GM03348 (cell line): ENCODE results near the gene DCUN1D2.
"Not testable (repeated sequence)": the region's sequence is repeated elsewhere in the genome, so short reads cannot be mapped to it uniquely, and the experiment has no call there.

Source experiments
- DNase-seq: peaks from one replicate; pipeline ENCODE4 v3.0.0; 2012; ENCODE audit warnings: low spot score

DCUN1D2 gene

GRCh38 chr13:113490496-113491417, at the start of gene DCUN1D2:
DCUN1D2 (minus strand) TSS chr13:113490711; CDS start chr13:113490669, 42 bp downstream.
- peak; percentile 99 for DNase-seq

DNA sequence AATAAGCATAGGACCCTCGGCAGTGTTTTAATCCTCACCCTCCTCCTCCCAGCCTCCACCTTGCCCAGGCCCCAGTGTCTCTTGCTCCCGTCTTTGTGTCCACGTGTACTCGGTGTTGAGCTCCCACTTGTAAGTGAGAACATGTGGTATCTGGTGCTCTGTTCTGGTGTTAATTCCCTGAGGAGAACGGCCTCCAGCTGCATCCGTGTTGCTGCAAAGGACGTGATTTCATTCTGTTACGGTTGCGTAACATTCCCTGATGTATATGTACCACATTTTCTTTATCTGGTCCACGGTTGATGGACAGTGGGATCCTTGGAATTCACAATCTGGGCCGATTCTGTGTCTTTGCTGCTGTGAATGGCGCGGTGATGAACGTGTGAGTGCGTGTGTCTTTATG, 49.3 kb upstream of the DCUN1D2 start:
- DNase-seq: no peak

DNA sequence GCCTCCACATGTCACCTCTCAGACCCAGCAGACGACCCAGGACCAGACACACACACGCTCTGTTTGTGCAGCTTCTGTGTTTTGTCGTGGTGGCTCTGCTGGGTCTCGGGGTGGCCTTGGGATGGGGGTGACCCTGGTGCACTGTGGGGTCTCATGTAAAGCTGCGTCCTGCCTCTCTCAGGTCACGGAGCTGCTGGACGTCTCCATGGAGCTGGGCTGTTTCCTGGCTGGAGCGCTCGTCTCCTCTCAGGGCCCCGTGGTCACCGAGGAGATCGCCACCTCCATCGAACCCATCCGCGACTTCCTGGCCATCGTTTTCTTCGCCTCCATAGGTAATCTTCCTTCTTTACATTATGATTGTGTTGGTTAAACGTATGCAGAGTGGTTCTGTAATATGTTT, 48.7 kb upstream of the DCUN1D2 start:
- no peak for DNase-seq

GRCh38 chr13:113538689-113539058, 48.2 kb upstream of the DCUN1D2 start:
- no peak for DNase-seq

- no peak for DNase-seq
Measured at GRCh38 chr13:113537909-113538688, 47.6 kb upstream of the DCUN1D2 start.

- DNase-seq: no peak
Measured at GRCh38 chr13:113537205-113537604, 46.7 kb upstream of the DCUN1D2 start.

GRCh38 chr13:113536461-113537110, 46.1 kb upstream of the DCUN1D2 start:
- DNase-seq: no peak

DNA sequence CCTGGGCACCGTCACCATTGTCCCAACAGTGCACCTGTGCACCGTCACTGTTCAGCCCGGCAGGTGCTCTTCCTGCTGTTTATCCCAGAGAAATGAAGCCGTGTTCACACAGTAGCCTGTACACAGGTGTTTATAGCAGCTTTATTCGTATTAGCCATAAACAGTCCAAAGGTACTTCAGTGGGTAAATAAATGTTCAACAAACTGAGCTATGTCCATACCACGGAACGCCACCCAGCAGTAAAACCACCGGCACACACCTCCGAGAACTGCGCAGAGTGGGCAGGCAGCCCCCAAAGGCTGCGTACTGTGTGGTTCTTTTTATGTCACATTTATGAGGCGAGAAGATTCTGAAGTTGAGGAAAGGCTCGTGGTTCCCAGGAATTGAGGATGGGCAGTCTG, 44.9 kb upstream of the DCUN1D2 start:
- DNase-seq: no peak

- no peak for DNase-seq
Measured at GRCh38 chr13:113534236-113534860, 43.8 kb upstream of the DCUN1D2 start.

DNA sequence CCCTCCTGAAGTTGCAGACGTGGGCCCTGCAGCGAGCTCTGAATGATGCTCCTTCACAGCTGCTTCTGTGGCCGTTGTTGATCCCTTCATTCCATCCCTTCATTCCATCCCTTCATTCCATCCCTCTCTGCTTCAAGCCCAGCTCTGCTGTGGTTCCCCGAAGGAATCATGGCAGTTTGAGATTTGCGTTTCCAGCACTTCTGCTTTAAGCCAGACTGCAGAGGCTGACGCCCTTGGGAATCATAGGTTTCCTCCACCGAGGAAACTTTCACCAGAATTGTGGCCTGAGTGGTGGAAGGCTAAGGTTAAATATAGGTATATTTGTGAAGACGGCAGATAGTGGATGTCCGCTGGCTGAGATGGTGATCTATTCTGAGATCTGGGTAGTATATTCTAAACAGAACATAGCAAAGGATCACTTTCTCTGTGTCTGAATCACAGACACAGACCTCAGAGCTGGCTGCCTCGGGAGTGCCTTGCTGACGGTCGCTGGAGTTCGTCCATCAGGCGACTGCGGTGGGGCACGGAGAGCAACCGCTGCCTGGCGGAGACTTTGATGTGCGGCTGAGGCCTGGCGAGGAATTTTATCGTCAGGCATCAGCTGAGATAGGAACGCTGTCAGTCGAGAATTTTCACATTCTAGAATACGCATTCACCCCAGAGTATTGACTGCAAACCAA, 42.8 kb upstream of the DCUN1D2 start:
- DNase-seq: no peak

DNA sequence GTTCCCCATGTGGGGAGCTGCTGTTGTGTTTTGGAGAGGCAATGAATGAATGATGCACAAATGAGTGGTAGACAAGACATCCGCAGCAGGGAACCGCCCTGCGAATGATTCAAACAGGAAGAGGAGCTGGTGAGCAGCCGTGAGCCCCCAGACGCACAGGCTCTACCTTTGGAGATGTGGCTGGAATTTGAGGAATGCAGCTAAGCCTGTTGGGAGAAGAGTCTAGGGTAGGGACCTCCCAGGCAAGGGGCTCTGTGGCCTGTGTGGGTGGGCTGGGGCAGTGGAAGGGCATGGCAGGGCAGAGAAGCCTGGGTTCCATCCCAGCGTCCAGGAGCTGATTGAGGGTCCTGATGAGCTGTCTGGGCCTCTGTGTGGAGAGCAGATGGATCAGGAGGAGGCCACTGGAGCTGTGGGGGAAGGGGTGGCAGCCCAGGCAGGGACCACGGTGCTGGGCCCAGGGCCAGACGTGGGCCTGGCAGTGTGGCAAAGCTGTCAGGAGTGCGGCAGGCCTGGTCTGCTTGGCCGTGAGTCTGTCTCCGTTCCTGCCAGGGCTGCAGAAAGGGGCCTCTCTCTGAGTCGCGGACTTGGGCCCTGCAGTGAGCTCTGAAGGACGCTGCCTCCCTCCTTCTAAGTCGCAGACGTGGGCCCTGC, 41.8 kb upstream of the DCUN1D2 start:
- peak; percentile 57 for DNase-seq

DNA sequence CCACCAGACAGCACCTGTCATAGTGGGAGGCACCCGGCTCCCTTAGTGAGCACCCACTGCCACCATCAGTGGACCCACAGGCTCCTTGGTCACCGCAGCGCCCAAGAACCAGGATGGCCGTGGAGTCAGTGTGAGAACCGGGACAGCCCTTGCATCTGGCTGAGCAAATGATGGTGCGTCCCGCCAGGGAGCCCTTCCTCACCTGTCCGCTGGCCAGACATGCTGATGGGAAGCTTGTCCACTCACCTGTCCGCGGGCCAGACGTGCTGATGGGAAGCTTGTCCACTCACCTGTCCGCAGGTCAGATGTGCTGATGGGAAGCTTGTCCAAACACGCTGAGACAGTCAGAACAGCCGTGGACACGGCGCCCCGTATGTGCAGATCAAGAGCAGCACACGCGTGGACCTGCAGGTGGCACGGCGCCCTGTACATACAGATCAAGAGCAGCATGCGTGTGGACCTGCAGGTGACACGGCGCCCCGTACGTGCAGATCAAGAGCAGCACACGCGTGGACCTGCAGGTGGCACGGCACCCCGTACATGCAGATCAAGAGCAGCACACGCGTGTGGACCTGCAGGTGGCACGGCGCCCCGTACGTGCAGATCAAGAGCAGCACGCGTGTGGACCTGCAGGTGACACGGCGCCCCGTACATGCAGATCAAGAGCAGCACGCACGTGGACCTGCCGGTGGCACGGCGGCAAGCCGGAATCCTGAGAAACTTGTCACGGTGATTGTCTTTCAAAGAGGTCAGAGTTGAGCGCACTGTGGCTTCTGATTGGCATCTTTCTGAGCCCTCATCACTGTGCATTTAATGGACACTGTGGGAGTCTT, 40.7 kb upstream of the DCUN1D2 start:
- DNase-seq: no peak

DNA sequence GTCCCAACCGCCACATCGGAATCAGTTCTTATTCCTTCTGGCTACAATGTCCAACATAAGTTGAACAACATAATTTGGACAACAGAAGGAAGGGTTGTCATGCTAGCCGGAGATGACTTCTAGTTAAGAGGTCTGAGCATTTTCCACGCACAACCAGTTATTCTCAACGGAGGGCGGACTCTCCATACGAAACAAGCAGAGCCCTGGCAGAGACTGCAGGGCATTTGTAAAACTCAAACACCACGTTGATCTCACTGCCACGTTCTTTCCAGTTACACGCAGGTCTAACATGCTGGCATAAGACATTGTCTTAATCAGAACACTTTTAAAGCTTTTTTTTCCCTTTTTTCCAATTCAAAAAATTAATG, 38.3 kb upstream of the DCUN1D2 start:
- DNase-seq: no peak

DNA sequence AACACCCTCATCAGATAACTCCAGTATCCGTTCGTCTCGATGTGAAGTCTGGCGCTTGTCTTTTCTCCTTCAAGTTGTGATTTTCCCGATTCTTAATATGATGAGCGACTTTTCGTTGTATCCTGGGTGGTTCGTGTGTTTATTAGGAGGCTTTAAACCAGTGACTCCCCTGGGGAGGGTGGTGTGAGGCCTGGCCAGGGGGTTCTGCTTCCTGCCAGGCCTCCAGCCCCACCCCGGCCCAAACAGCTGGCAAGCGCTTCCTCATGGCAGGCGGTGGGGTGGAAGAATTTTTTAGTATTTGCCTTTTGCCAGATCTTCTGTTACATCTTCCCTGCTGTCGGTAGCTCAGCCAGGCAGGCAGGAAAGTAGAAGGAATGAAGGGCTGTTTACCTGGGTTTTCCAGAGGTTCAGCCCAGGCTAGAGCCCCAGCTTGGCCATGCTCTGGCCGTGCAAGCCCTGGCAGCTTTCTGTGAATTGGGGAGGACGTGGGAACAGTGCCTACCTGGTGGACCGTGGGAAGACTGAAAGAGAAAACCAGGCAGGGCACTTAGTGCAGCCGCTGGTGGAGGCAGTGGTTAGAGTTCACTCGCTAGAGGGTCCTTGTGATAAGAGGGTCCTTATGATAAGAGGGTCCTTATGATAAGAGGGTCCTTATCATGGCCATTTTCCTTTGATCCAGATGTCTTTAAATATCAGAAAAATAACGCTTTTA, 37.7 kb upstream of the DCUN1D2 start:
- DNase-seq: no peak

- no peak for DNase-seq
Measured at GRCh38 chr13:113527272-113527958, 36.9 kb upstream of the DCUN1D2 start.

- DNase-seq: no peak
Measured at GRCh38 chr13:113526466-113527220, 36.1 kb upstream of the DCUN1D2 start.

DNA sequence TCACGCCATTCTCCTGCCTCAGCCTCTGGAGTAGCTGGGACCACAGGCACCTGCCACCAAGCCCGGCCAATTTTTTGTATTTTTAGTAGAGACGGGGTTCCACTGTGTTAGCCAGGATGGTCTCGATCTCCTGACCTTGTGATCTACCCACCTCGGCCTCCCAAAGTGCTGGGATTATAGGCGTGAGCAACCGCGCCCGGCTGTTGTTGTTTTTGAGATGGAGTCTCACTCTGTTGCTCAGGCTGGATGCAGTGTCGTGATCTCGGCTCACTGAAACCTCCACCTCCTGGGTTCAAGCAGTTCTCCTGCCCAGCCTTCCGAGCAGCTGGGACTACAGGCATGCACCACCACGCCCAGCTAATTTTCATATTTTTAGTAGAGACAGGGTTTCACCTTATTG, 31.9 kb upstream of the DCUN1D2 start:
- not testable (repeated sequence) for DNase-seq

DNA sequence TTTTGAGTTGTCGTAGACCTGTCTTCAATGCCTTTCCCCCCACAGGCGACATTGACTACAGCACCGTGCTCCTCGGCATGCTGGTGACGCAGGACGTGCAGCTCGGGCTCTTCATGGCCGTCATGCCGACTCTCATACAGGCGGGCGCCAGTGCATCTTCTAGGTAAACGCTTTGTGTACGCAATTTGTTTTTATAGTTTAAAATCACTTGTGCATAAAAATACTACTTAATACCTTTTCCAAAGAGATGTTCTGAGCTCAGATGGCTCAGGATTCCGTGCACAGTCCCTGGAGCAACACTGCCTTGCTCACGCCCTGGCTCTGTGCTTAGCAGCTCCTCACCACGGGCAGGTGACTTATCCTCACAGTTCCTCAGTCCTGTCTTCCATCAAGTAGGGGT, 30.1 kb upstream of the DCUN1D2 start:
- DNase-seq: no peak
